Germinal center (tissue), 1 donor: ENCODE results near the gene CST9L.

Experiments
- DNase-seq: peaks from one replicate; pipeline ENCODE4 v3.0.0; 2012; ENCODE audit warnings: mixed read lengths, low spot score

Gene CST9L

GRCh38 chr20:23568320-23568970, at the start of gene CST9L:
TSS of gene CST9L (minus strand) at chr20:23568484. CDS start at chr20:23568450, 34 bp downstream.
- DNase-seq: no peak

- no peak for DNase-seq
Observed at GRCh38 chr20:23614163-23614562, 45.9 kb upstream of the CST9L start.

GRCh38 chr20:23613676-23614075, 45.4 kb upstream of the CST9L start:
- DNase-seq: no peak

- no peak for DNase-seq
Observed at GRCh38 chr20:23612396-23612795, 44.1 kb upstream of the CST9L start.

- no peak for DNase-seq
Observed at GRCh38 chr20:23609486-23610109, 41.3 kb upstream of the CST9L start.

GRCh38 chr20:23608251-23608846, 40.1 kb upstream of the CST9L start:
- DNase-seq: no peak

- DNase-seq: no peak
Observed at GRCh38 chr20:23607497-23608245, 39.4 kb upstream of the CST9L start.

- peak; percentile 75 for DNase-seq
Observed at GRCh38 chr20:23606652-23607049, 38.4 kb upstream of the CST9L start.

- no peak for DNase-seq
Observed at GRCh38 chr20:23605867-23606651, 37.8 kb upstream of the CST9L start, which contains the start of gene CST9. TSS of gene CST9 (minus strand) at chr20:23605917. CDS start at chr20:23605864, 53 bp downstream.

GRCh38 chr20:23604306-23604705, 36.0 kb upstream of the CST9L start:
- no peak for DNase-seq

- no peak for DNase-seq
Observed at GRCh38 chr20:23603321-23603720, 35.0 kb upstream of the CST9L start.

GRCh38 chr20:23602699-23603098, 34.4 kb upstream of the CST9L start:
- DNase-seq: no peak

GRCh38 chr20:23602241-23602640, 34.0 kb upstream of the CST9L start:
- no peak for DNase-seq

GRCh38 chr20:23601715-23602114, 33.4 kb upstream of the CST9L start:
- no peak for DNase-seq

GRCh38 chr20:23598481-23598880, 30.2 kb upstream of the CST9L start:
- DNase-seq: no peak

GRCh38 chr20:23596579-23597250, 28.4 kb upstream of the CST9L start:
- no peak for DNase-seq

GRCh38 chr20:23595941-23596340, 27.7 kb upstream of the CST9L start:
- no peak for DNase-seq

GRCh38 chr20:23588434-23589403, 20.4 kb upstream of the CST9L start:
- no peak for DNase-seq

GRCh38 chr20:23587631-23588030, 19.3 kb upstream of the CST9L start:
- DNase-seq: no peak
